ENCODE results near the gene TMEM128. TPM values are rescaled to one million over a fixed set of nuclear protein-coding genes. Genes with fewer than 3 reads are reported as not detected.
A peak's percentile ranks its signal among the peaks of the same experiment; 100 is the strongest.

Gene TMEM128
- polyA plus RNA-seq, 1 of the 3 experiments (the other 2 are of a cell fraction), result 33.7 TPM

DNA sequence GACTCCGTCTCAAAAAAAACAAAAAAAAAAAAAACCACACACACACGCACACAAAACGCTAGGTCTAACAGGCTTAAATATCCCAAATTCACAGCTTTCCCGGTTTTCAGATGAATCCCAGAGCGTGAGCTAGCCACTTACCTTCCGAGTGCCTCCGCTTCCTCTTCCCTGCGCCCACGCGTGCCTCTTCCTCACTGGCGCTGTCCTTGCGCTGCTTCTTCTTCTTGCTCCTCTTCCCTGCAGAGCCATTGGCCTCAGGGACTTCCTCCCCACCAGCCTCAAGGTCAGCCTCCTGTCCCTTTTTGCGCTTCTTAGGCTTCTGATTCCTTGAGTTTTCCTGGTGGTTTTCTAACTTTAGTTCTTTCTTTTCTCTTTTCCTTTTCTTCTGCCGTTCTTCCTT, 26.2 kb upstream of the TMEM128 start:
- CTCF ChIA-PET, result interaction anchor here (1.4 kb wide), 1 partner anchor 14 kb away, joined by 6 read pairs; no protein-coding TSS in a partner anchor
- Histone ChIP-seq H2AFZ (ENCODE audit: low read depth) (no peak overlapping the region), H3K4me2 (no peak overlapping the region), H3K36me3 (replicated peaks in 1 of 2; ENCODE audit: control insufficient read depth in 1 of 2, insufficient read depth in 2 of 2, low read length in 1 of 2) (peaks cover 25 to 68% of the 10 kb centered on the region in 2 experiments), H3K4me3 (ENCODE audit: low read depth in 2 of 2, low read length in 1 of 2) (no peak overlapping the region), H4K20me1 (ENCODE audit: insufficient read depth) (no peaks in the 10 kb centered on the region), H3K4me1 (ENCODE audit: control insufficient read depth in 1 of 2, insufficient read depth in 2 of 2, low read depth in 1 of 2, low read length in 1 of 2) (no peaks in the 10 kb centered on the region), H3K9ac (no peak overlapping the region), H3F3A (replicated peaks; ENCODE audit: insufficient read depth) (no peaks in the 10 kb centered on the region), H3K79me2 (ENCODE audit: insufficient read depth) (no peaks in the 10 kb centered on the region), H3K27me3 (ENCODE audit: insufficient read depth) (no peaks in the 10 kb centered on the region), H3K27ac (ENCODE audit: low read depth in 2 of 2, low read length in 1 of 2) (no peak overlapping the region), H3K9me2 (no peaks in the 10 kb centered on the region), H3K9me3 (no peaks in the 10 kb centered on the region)
- 98% methylated on average over 14 of the region's 14 CpGs for WGBS (ENCODE audit: low lambda C conversion rate)
- POLR2A ChIA-PET, result no interaction called here
- TF ChIP-seq, protein P1, sequence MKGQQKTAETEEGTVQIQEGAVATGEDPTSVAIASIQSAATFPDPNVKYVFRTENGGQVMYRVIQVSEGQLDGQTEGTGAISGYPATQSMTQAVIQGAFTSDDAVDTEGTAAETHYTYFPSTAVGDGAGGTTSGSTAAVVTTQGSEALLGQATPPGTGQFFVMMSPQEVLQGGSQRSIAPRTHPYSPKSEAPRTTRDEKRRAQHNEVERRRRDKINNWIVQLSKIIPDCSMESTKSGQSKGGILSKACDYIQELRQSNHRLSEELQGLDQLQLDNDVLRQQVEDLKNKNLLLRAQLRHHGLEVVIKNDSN (IDR thresholded peaks at IDR 0.05; ENCODE audit: borderline replicate concordance, low read depth), result no peak
- no peak for TF ChIP-seq TEAD4 (IDR thresholded peaks at IDR 0.05; ENCODE audit: borderline replicate concordance, insufficient read depth)
- DNase-seq, result no peak

DNA sequence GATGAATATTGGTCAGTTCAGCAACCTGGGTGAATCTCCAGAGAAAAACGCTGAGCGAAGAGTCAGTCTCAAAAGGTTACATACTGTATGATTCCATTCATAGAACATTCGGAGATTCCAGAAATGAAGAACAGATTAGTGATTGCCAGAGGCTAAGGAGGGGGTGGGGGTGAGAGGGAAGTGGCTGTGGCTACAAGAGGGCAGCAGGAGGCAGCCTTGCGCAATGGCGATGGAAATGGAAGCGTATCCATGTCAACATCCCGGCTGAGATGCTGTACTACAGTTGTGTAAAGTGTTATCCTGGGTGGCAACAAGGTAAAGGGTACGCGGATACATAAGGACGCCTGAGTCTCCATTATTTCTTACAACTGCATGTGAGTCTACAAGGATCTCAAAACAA, 23.9 kb upstream of the TMEM128 start:
- peak; percentile 30 for DNase-seq
- no peaks in the 10 kb centered on the region for H4K20me1 ChIP-seq (ENCODE audit: insufficient read depth)
- H3K79me2 ChIP-seq (ENCODE audit: insufficient read depth), result no peaks in the 10 kb centered on the region
- no peaks in the 10 kb centered on the region for H3K4me1 ChIP-seq (ENCODE audit: control insufficient read depth in 1 of 2, insufficient read depth in 2 of 2, low read depth in 1 of 2, low read length in 1 of 2)
- no peak overlapping the region for H3K4me2 ChIP-seq
- H3K9ac ChIP-seq, result no peak overlapping the region
- no peak overlapping the region for H2AFZ ChIP-seq (ENCODE audit: low read depth)
- H3K4me3 ChIP-seq (ENCODE audit: low read depth in 2 of 2, low read length in 1 of 2), result no peak overlapping the region
- H3K36me3 ChIP-seq (replicated peaks in 1 of 2; ENCODE audit: control insufficient read depth in 1 of 2, insufficient read depth in 2 of 2, low read length in 1 of 2), result peaks cover 10 to 57% of the 10 kb centered on the region in 2 experiments
- H3K27ac ChIP-seq (ENCODE audit: low read depth in 2 of 2, low read length in 1 of 2), result no peak overlapping the region
- WGBS (ENCODE audit: low lambda C conversion rate), result 79% methylated on average over 10 of the region's 10 CpGs
- no peaks in the 10 kb centered on the region for H3K27me3 ChIP-seq (ENCODE audit: insufficient read depth)
- no peaks in the 10 kb centered on the region for H3F3A ChIP-seq (replicated peaks; ENCODE audit: insufficient read depth)
- CTCF ChIA-PET, result no interaction called here
- TF ChIP-seq, protein P2, sequence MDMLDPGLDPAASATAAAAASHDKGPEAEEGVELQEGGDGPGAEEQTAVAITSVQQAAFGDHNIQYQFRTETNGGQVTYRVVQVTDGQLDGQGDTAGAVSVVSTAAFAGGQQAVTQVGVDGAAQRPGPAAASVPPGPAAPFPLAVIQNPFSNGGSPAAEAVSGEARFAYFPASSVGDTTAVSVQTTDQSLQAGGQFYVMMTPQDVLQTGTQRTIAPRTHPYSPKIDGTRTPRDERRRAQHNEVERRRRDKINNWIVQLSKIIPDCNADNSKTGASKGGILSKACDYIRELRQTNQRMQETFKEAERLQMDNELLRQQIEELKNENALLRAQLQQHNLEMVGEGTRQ (IDR thresholded peaks at IDR 0.05; ENCODE audit: borderline replicate concordance, low read depth, low read length), result no peak
- TF ChIP-seq FOXJ3 (CRISPR knock-in tag; IDR thresholded peaks at IDR 0.05) (no peak), RAD21 (IDR thresholded peaks at IDR 0.05; ENCODE audit: low read length) (peak; percentile 3; the same call in 1 of the 2 replicates), FOXM1 (IDR thresholded peaks at IDR 0.05; ENCODE audit: low read depth) (no peak), GABPA (IDR thresholded peaks at IDR 0.05; ENCODE audit: low read depth) (no peak), CTCF (IDR thresholded peaks at IDR 0.05) (peak; percentile 32), RFX5 (IDR thresholded peaks at IDR 0.05; ENCODE audit: low read length) (no peak), MXI1 (IDR thresholded peaks at IDR 0.05; ENCODE audit: low read depth, low read length) (no peak), EZH2phosphoT487 (IDR thresholded peaks at IDR 0.05; ENCODE audit: borderline replicate concordance, low read depth) (no peak), YY1 (IDR thresholded peaks at IDR 0.05; ENCODE audit: low read depth) (no peak), RXRA (IDR thresholded peaks at IDR 0.05; ENCODE audit: borderline replicate concordance, low read depth) (no peak), GATA2 (CRISPR knock-in tag; IDR thresholded peaks at IDR 0.05) (no peak), SIN3A (IDR thresholded peaks at IDR 0.05; ENCODE audit: borderline replicate concordance, low read depth, low read length) (no peak)
- TF ChIP-seq, protein P1 (IDR thresholded peaks at IDR 0.05; ENCODE audit: borderline replicate concordance, low read depth), result no peak
- TF ChIP-seq, protein P3, sequence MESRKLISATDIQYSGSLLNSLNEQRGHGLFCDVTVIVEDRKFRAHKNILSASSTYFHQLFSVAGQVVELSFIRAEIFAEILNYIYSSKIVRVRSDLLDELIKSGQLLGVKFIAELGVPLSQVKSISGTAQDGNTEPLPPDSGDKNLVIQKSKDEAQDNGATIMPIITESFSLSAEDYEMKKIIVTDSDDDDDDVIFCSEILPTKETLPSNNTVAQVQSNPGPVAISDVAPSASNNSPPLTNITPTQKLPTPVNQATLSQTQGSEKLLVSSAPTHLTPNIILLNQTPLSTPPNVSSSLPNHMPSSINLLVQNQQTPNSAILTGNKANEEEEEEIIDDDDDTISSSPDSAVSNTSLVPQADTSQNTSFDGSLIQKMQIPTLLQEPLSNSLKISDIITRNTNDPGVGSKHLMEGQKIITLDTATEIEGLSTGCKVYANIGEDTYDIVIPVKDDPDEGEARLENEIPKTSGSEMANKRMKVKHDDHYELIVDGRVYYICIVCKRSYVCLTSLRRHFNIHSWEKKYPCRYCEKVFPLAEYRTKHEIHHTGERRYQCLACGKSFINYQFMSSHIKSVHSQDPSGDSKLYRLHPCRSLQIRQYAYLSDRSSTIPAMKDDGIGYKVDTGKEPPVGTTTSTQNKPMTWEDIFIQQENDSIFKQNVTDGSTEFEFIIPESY (IDR thresholded peaks at IDR 0.05; ENCODE audit: borderline replicate concordance, low read depth), result no peak
- no peaks in the 10 kb centered on the region for H3K9me3 ChIP-seq
- POLR2A ChIA-PET, result no interaction called here
- H3K9me2 ChIP-seq, result no peaks in the 10 kb centered on the region

Measured in SK-N-SH (cell line).